ENCODE results near the gene SULF2.

The SULF2 gene

DNA sequence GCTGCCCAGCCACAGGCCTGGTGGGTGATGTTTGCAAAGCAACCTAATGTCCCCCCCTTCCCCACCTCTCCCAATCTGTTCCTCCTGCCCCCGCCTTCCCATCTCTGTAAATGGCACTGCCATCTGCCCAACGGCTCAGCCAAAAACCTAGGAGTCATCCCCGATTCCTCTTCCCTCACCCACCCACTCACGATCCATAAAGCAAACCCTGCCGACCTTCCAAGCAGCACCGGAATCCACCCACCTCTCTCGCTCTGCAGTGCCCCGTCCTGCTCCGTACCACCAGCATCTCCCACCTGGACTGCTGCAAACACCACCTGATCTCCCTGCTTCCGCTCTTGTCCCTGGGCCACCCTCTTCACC is 37.6 kb downstream of the SULF2 start:
- ATAC-seq: no peak
- TF ChIP-seq ESRRG (CRISPR knock-in tag; IDR thresholded peaks at IDR 0.05) (no peak), TOX (CRISPR knock-in tag; IDR thresholded peaks at IDR 0.05; ENCODE audit: borderline replicate concordance) (no peak), ZNF70 (CRISPR knock-in tag; IDR thresholded peaks at IDR 0.05) (no peak), PPARA (CRISPR knock-in tag; IDR thresholded peaks at IDR 0.05; ENCODE audit: borderline replicate concordance) (no peak), ZC3H10 (CRISPR knock-in tag; IDR thresholded peaks at IDR 0.05) (no peak), ZFP30 (CRISPR knock-in tag; IDR thresholded peaks at IDR 0.05) (no peak), ZNF8 (CRISPR knock-in tag; IDR thresholded peaks at IDR 0.05) (no peak), RARB (CRISPR knock-in tag; IDR thresholded peaks at IDR 0.05) (no peak), ZNF565 (CRISPR knock-in tag; conservative IDR thresholded peaks at IDR 0.05; ENCODE audit: low read depth) (no peak), SNAI2 (CRISPR knock-in tag; IDR thresholded peaks at IDR 0.05) (no peak)
- TF ChIP-seq, protein P1, sequence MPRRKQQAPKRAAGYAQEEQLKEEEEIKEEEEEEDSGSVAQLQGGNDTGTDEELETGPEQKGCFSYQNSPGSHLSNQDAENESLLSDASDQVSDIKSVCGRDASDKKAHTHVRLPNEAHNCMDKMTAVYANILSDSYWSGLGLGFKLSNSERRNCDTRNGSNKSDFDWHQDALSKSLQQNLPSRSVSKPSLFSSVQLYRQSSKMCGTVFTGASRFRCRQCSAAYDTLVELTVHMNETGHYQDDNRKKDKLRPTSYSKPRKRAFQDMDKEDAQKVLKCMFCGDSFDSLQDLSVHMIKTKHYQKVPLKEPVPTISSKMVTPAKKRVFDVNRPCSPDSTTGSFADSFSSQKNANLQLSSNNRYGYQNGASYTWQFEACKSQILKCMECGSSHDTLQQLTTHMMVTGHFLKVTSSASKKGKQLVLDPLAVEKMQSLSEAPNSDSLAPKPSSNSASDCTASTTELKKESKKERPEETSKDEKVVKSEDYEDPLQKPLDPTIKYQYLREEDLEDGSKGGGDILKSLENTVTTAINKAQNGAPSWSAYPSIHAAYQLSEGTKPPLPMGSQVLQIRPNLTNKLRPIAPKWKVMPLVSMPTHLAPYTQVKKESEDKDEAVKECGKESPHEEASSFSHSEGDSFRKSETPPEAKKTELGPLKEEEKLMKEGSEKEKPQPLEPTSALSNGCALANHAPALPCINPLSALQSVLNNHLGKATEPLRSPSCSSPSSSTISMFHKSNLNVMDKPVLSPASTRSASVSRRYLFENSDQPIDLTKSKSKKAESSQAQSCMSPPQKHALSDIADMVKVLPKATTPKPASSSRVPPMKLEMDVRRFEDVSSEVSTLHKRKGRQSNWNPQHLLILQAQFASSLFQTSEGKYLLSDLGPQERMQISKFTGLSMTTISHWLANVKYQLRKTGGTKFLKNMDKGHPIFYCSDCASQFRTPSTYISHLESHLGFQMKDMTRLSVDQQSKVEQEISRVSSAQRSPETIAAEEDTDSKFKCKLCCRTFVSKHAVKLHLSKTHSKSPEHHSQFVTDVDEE (CRISPR knock-in tag; IDR thresholded peaks at IDR 0.05): no peak

DNA sequence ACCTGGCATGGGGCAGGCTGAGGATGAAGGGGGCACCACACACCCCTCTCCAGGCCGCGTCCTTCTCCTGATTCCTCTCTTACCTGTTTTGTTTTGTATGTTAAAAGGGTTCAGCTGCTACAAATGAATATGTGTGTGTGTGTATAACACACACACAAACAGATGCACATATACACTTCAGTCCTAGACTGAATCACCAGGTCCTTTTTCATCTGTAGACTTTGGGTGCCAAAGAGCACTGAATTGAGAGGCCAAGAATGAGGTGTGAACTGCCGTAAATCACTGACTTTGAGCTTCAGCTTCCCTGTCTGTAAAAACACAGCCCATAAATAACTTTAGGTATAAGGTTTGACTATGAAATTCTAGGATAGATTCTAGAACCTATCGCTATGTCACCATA is 40.5 kb downstream of the SULF2 start:
- TF ChIP-seq ZFP3 (CRISPR knock-in tag; IDR thresholded peaks at IDR 0.05): no peak
- TF ChIP-seq ZNF565 (CRISPR knock-in tag; conservative IDR thresholded peaks at IDR 0.05; ENCODE audit: low read depth): no peak
- TF ChIP-seq RARB (CRISPR knock-in tag; IDR thresholded peaks at IDR 0.05): no peak
- TF ChIP-seq, protein P1 (CRISPR knock-in tag; IDR thresholded peaks at IDR 0.05): no peak
- TF ChIP-seq CSDC2 (CRISPR knock-in tag; IDR thresholded peaks at IDR 0.05): no peak
- TF ChIP-seq ARNTL (CRISPR knock-in tag; IDR thresholded peaks at IDR 0.05; ENCODE audit: borderline replicate concordance, low read depth): no peak
- ATAC-seq: no peak

DNA sequence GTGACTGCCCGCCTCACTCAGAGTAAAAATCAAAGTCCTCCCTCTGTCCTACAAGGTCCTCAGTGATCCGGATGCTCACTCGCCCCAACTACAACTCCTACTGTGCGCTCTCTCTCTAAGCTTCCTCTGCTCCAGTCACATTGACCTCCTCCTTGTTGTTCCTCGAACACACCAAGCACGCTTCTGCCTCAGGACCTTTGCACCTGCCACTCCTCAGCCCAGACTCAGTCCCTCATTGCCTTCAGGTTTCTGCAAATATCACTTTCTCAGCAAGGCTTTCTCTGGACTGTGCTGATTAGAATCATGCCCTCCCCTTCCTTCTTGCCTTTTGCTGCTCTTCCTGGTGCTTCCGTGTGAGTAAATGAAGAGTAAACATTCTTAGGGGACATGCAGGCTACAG is 41.6 kb downstream of the SULF2 start:
- ATAC-seq: no peak
- TF ChIP-seq GLIS3 (CRISPR knock-in tag; IDR thresholded peaks at IDR 0.05) (no peak), ZFP30 (CRISPR knock-in tag; IDR thresholded peaks at IDR 0.05) (no peak), ZNF70 (CRISPR knock-in tag; IDR thresholded peaks at IDR 0.05) (no peak), ARNTL (CRISPR knock-in tag; IDR thresholded peaks at IDR 0.05; ENCODE audit: borderline replicate concordance, low read depth) (no peak), ZNF565 (CRISPR knock-in tag; conservative IDR thresholded peaks at IDR 0.05; ENCODE audit: low read depth) (no peak), OSR1 (CRISPR knock-in tag; IDR thresholded peaks at IDR 0.05) (no peak)
- TF ChIP-seq, protein P2, sequence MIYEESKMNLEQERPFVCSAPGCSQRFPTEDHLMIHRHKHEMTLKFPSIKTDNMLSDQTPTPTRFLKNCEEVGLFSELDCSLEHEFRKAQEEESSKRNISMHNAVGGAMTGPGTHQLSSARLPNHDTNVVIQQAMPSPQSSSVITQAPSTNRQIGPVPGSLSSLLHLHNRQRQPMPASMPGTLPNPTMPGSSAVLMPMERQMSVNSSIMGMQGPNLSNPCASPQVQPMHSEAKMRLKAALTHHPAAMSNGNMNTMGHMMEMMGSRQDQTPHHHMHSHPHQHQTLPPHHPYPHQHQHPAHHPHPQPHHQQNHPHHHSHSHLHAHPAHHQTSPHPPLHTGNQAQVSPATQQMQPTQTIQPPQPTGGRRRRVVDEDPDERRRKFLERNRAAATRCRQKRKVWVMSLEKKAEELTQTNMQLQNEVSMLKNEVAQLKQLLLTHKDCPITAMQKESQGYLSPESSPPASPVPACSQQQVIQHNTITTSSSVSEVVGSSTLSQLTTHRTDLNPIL (CRISPR knock-in tag; IDR thresholded peaks at IDR 0.05; ENCODE audit: low read depth): no peak
- TF ChIP-seq, protein P3, sequence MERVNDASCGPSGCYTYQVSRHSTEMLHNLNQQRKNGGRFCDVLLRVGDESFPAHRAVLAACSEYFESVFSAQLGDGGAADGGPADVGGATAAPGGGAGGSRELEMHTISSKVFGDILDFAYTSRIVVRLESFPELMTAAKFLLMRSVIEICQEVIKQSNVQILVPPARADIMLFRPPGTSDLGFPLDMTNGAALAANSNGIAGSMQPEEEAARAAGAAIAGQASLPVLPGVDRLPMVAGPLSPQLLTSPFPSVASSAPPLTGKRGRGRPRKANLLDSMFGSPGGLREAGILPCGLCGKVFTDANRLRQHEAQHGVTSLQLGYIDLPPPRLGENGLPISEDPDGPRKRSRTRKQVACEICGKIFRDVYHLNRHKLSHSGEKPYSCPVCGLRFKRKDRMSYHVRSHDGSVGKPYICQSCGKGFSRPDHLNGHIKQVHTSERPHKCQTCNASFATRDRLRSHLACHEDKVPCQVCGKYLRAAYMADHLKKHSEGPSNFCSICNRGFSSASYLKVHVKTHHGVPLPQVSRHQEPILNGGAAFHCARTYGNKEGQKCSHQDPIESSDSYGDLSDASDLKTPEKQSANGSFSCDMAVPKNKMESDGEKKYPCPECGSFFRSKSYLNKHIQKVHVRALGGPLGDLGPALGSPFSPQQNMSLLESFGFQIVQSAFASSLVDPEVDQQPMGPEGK (CRISPR knock-in tag; IDR thresholded peaks at IDR 0.05; ENCODE audit: borderline replicate concordance): no peak

DNA sequence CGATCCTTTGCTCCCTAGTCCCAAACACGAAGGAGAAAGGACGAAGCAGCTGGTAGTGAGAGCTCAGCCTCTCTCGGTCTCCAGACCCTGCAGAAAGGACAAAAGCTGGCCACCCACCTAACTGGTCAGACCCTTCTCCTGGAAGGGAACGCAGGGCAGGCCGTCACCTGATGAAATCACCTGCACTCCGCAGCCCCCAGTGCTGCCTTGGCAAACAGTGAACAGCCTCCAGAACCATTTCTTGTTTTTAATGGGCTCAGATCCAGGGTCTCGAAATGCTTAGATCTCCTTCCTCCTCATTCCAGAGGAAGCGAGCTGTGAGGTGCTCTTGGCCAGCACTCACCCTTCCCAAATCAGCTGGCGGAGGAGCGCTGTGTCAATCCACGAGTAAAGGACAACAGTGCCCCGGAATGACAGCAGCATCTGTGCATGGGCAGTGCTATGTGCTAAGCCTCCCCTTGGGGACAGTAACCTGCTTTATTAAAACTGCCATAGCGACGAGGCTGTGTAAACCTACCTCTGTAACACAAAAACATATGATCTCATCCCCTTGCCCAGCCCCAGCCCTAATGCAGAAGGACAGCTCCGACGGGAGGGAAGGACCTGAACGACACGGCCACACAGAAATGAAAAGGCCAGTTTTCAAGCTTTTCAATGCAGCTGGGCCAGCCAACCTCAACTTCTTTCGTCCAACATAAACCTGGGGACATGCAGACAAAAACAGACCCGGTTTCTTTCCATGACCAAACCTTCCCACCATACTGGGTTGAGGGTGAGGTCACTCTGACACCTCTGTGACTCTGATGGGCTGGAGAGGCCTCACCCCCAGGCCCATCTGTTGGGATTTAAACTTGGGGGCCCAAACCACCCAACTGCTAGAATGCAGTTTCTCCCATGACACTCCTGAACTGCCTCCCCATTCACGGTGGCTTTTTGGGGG is 43.3 kb downstream of the SULF2 start:
- TF ChIP-seq TCF4 (CRISPR knock-in tag; IDR thresholded peaks at IDR 0.05; ENCODE audit: borderline replicate concordance) (no peak), CSDC2 (CRISPR knock-in tag; IDR thresholded peaks at IDR 0.05) (no peak), TOX (CRISPR knock-in tag; IDR thresholded peaks at IDR 0.05; ENCODE audit: borderline replicate concordance) (no peak), RARB (CRISPR knock-in tag; IDR thresholded peaks at IDR 0.05) (no peak), SNAI2 (CRISPR knock-in tag; IDR thresholded peaks at IDR 0.05) (no peak), PPARA (CRISPR knock-in tag; IDR thresholded peaks at IDR 0.05; ENCODE audit: borderline replicate concordance) (no peak), ZNF8 (CRISPR knock-in tag; IDR thresholded peaks at IDR 0.05) (no peak)
- TF ChIP-seq, protein P4, sequence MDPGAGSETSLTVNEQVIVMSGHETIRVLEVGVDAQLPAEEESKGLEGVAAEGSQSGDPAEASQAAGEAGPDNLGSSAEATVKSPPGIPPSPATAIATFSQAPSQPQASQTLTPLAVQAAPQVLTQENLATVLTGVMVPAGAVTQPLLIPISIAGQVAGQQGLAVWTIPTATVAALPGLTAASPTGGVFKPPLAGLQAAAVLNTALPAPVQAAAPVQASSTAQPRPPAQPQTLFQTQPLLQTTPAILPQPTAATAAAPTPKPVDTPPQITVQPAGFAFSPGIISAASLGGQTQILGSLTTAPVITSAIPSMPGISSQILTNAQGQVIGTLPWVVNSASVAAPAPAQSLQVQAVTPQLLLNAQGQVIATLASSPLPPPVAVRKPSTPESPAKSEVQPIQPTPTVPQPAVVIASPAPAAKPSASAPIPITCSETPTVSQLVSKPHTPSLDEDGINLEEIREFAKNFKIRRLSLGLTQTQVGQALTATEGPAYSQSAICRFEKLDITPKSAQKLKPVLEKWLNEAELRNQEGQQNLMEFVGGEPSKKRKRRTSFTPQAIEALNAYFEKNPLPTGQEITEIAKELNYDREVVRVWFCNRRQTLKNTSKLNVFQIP (CRISPR knock-in tag; IDR thresholded peaks at IDR 0.05; ENCODE audit: borderline replicate concordance, low read depth): no peak
- ATAC-seq: no peak
